ENCODE measurements around the gene PTPN13. TPM values are rescaled to one million over a fixed set of nuclear protein-coding genes. Genes with fewer than 3 reads are reported as not detected.
"Not testable (repeated sequence)": the region's sequence is repeated elsewhere in the genome, so short reads cannot be mapped to it uniquely, and the experiment has no call there.

Gene PTPN13
- total and polyA plus RNA-seq, 4 experiments from 2014 or later = 1.5 to 11.9 (median 7.7) TPM

DNA sequence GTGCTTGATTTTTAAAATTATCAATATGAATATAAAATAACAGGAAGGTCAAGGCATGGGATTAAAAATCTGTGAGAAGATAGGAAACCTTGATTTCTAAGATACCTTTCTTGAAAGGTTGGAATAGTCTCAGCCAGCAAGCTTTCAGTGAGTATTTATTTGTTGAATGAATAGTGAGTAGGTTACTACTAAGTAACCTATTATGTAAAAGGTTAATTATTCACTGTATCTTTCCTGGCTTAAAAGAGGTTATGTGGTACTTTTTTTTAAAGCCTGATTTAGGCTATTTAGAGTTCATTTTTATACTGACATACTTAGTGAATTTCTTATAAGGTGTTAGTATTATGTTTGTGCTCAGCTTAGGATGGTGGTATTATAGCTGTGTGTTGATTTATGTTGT lies 123.5 kb downstream of the PTPN13 start:
- H3K27ac Mint-ChIP-seq = no peak overlapping the region
- no peak for DNase-seq
- CTCF ChIA-PET (ENCODE audit: partially characterized antibody) = no interaction called here

DNA sequence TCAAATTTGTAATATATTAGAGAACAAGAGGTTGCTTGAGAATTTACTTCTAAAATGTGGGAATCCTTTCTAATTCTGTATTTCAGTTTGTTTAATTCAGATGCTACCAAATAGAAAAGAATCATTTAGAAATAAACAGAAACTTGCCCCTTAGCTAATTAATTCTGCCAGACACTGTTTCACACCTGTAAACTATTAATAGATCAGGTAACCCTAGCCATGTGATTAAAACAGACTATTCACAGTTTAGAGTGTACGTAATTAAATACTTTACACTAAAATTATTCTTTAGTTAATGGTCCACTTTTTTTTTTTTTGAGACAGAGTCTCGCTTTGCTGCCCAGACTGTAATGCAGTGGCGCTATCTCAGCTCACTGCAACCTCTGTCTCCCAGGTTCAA lies 124.0 kb downstream of the PTPN13 start:
- H3K9me3 Mint-ChIP-seq = peaks cover 0 to 7% (median under 1%) of the 10 kb centered on the region in 8 donors
- intact Hi-C loops (cut with micrococcal nuclease) = no loop called here
- no peaks in the 10 kb centered on the region for H3K4me1 ChIP-seq (ENCODE audit: insufficient read depth, low read length)
- no peaks in the 10 kb centered on the region for H3K36me3 ChIP-seq (ENCODE audit: insufficient read depth, low read length)
- DNase-seq = no peak
- peaks cover 0 to 3% of the 10 kb centered on the region in 2 donors for H3K27me3 Mint-ChIP-seq
- no peak overlapping the region for H3K27ac Mint-ChIP-seq
- no peaks in the 10 kb centered on the region for H3K9me3 ChIP-seq (ENCODE audit: control insufficient read depth in 1 of 2, low read length in 2 of 2)
- H3K4me3 Mint-ChIP-seq = no peak overlapping the region
- H3K4me3 ChIP-seq (ENCODE audit: low read length in 2 of 2) = no peak overlapping the region
- no peak overlapping the region for H3K27ac ChIP-seq (ENCODE audit: low read depth, low read length)
- no peaks in the 10 kb centered on the region for H3K4me1 Mint-ChIP-seq
- H3K36me3 Mint-ChIP-seq = peaks cover 0 to 10% of the 10 kb centered on the region in 2 donors
- H3K27me3 ChIP-seq (ENCODE audit: insufficient read depth, low read length) = no peaks in the 10 kb centered on the region
- ChIA-PET CTCF (ENCODE audit: partially characterized antibody) (no interaction called here), POLR2A (ENCODE audit: partially characterized antibody) (no interaction called here)

More for the DNA sequence above, 123.5 kb downstream of the PTPN13 start:
- Mint-ChIP-seq H3K36me3 (peaks cover 0 to 10% of the 10 kb centered on the region in 2 donors), H3K9me3 (peaks cover 0 to 7% (median under 1%) of the 10 kb centered on the region in 8 donors), H3K4me1 (no peaks in the 10 kb centered on the region), H3K4me3 (no peak overlapping the region), H3K27me3 (peaks cover 0 to 3% of the 10 kb centered on the region in 2 donors)
- Histone ChIP-seq H3K4me1 (ENCODE audit: insufficient read depth, low read length) (no peaks in the 10 kb centered on the region), H3K36me3 (ENCODE audit: insufficient read depth, low read length) (no peaks in the 10 kb centered on the region), H3K27me3 (ENCODE audit: insufficient read depth, low read length) (no peaks in the 10 kb centered on the region), H3K9me3 (ENCODE audit: control insufficient read depth in 1 of 2, low read length in 2 of 2) (no peaks in the 10 kb centered on the region), H3K27ac (ENCODE audit: low read depth, low read length) (no peak overlapping the region), H3K4me3 (ENCODE audit: low read length in 2 of 2) (no peak overlapping the region)
- POLR2A ChIA-PET (ENCODE audit: partially characterized antibody) = no interaction called here
- intact Hi-C loops (cut with micrococcal nuclease) = no loop called here

DNA sequence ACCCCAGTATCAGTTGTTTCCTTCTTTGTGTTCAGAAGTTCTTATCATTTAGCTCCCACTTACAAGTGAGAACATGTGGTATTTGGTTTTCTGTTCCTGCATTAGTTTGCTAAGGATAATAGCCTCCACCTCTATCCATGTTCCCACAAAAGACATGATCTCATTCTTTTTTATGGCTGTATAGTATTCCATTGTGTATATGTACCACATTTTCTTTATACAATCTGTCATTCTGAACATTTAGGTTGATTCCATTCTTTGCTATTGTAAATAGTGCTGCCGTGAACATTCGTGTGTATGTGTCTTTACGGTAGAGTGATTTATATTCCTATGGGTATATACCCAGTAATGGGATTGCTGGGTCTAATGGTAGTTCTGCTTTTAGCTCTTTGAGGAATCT lies 125.0 kb downstream of the PTPN13 start:
- H3K36me3 ChIP-seq (ENCODE audit: insufficient read depth, low read length); intact Hi-C loops (cut with micrococcal nuclease); H3K27ac ChIP-seq (ENCODE audit: low read depth, low read length); H3K27me3 Mint-ChIP-seq; H3K4me1 ChIP-seq (ENCODE audit: insufficient read depth, low read length); H3K9me3 ChIP-seq (ENCODE audit: control insufficient read depth in 1 of 2, low read length in 2 of 2); H3K4me3 ChIP-seq (ENCODE audit: low read length in 2 of 2); H3K27me3 ChIP-seq (ENCODE audit: insufficient read depth, low read length); DNase-seq; H3K27ac Mint-ChIP-seq; H3K4me3 Mint-ChIP-seq; H3K36me3 Mint-ChIP-seq; H3K4me1 Mint-ChIP-seq; H3K9me3 Mint-ChIP-seq; CTCF ChIA-PET (ENCODE audit: partially characterized antibody): not testable (repeated sequence)
- POLR2A ChIA-PET (ENCODE audit: partially characterized antibody) = interaction anchor here (1.1 kb wide), 1 partner anchor 9 kb away, joined by 3 read pairs; no protein-coding TSS in a partner anchor

DNA sequence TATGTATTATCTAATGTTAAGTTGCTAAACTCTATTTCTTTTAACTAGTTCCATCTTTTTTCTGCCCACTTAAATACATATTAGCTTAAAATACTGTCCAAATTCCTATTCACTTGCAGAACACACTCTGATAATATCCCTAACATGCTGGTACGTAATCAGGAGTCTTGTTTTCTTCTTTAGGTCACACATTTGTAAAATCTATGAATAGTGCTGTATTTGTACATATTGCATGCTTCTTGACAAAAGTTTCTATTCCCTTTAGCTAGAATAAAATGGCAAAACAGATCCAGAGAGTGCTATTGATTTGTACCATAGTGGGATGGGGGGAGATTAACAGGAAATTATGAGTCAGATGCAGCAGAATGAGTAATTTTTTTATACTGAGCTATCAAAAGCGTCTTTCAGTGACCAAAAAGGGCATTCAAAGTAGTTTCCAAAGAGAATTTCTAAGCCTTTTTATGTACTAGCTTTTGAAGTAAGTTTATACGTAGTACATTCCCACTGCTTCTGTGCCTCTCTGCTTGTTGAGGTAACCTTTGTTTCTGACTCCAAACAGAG lies 126.5 kb downstream of the PTPN13 start:
- H3K9me3 ChIP-seq (ENCODE audit: control insufficient read depth in 1 of 2, low read length in 2 of 2) = no peaks in the 10 kb centered on the region
- no peak overlapping the region for H3K27ac ChIP-seq (ENCODE audit: low read depth, low read length)
- no peaks in the 10 kb centered on the region for H3K27me3 ChIP-seq (ENCODE audit: insufficient read depth, low read length)
- H3K4me1 ChIP-seq (ENCODE audit: insufficient read depth, low read length) = no peaks in the 10 kb centered on the region
- intact Hi-C loops (cut with micrococcal nuclease) = no loop called here
- ChIA-PET CTCF (ENCODE audit: partially characterized antibody) (interaction anchor here (0.7 kb wide), 1 partner anchor 126 kb away, joined by 3 read pairs; the partner anchor contains the start of gene PTPN13), POLR2A (ENCODE audit: partially characterized antibody) (interaction anchor here (0.8 kb wide), 1 partner anchor 11 kb away, joined by 4 read pairs; no protein-coding TSS in a partner anchor)
- Mint-ChIP-seq H3K27ac (no peak overlapping the region), H3K4me3 (no peak overlapping the region), H3K9me3 (peaks cover 0 to 9% (median under 1%) of the 10 kb centered on the region in 8 donors), H3K4me1 (no peaks in the 10 kb centered on the region), H3K27me3 (peaks cover 0 to 3% of the 10 kb centered on the region in 2 donors), H3K36me3 (peaks cover 0 to 22% of the 10 kb centered on the region in 2 donors)
- no peak overlapping the region for H3K4me3 ChIP-seq (ENCODE audit: low read length in 2 of 2)
- DNase-seq = no peak
- H3K36me3 ChIP-seq (ENCODE audit: insufficient read depth, low read length) = no peaks in the 10 kb centered on the region

DNA sequence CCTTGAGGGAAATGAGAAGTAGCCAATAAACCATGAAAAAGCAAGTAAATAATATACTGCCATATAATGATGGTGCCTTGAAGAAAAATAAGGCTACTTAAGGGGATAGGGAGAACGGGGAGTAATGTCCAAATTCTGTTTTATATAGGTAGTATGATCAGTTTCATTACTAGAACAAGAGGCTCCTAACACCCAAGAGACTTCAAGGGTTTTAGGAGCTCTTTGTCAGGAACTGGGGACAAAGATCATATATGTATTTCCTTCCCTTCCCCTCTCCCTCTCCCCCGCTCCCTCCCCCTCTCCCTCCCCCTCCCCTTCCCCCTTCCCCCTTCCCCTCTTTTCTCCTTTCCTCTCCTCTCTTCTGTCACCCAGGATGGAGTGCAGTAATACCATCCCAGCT lies 127.3 kb downstream of the PTPN13 start:
- H3K9me3 Mint-ChIP-seq = peaks cover 0 to 15% (median 5%) of the 10 kb centered on the region in 8 donors
- no peak overlapping the region for H3K4me3 ChIP-seq (ENCODE audit: low read length in 2 of 2)
- DNase-seq = no peak
- H3K36me3 Mint-ChIP-seq = peaks cover 0 to 29% of the 10 kb centered on the region in 2 donors
- H3K4me3 Mint-ChIP-seq = no peak overlapping the region
- H3K27ac ChIP-seq (ENCODE audit: low read depth, low read length) = no peak overlapping the region
- peaks cover 2 to 3% of the 10 kb centered on the region in 2 donors for H3K27me3 Mint-ChIP-seq
- no peaks in the 10 kb centered on the region for H3K27me3 ChIP-seq (ENCODE audit: insufficient read depth, low read length)
- no peaks in the 10 kb centered on the region for H3K4me1 Mint-ChIP-seq
- no peaks in the 10 kb centered on the region for H3K36me3 ChIP-seq (ENCODE audit: insufficient read depth, low read length)
- no peaks in the 10 kb centered on the region for H3K9me3 ChIP-seq (ENCODE audit: control insufficient read depth in 1 of 2, low read length in 2 of 2)
- no peak overlapping the region for H3K27ac Mint-ChIP-seq
- intact Hi-C loops (cut with micrococcal nuclease) = no loop called here
- POLR2A ChIA-PET (ENCODE audit: partially characterized antibody) = no interaction called here
- no peaks in the 10 kb centered on the region for H3K4me1 ChIP-seq (ENCODE audit: insufficient read depth, low read length)
- CTCF ChIA-PET (ENCODE audit: partially characterized antibody) = no interaction called here

GRCh38 chr4:86730310-86730709 lies 136.2 kb downstream of the PTPN13 start:
- Histone ChIP-seq H3K4me1 (ENCODE audit: insufficient read depth, low read length) (no peaks in the 10 kb centered on the region), H3K27me3 (ENCODE audit: insufficient read depth, low read length) (no peaks in the 10 kb centered on the region), H3K4me3 (ENCODE audit: low read length in 2 of 2) (no peak overlapping the region), H3K9me3 (ENCODE audit: control insufficient read depth in 1 of 2, low read length in 2 of 2) (no peaks in the 10 kb centered on the region), H3K36me3 (ENCODE audit: insufficient read depth, low read length) (no peaks in the 10 kb centered on the region), H3K27ac (ENCODE audit: low read depth, low read length) (no peak overlapping the region)
- peak overlapping the region in 2 of 8 donors; percentile 39 to 54 for H3K4me3 Mint-ChIP-seq
- ChIA-PET POLR2A (ENCODE audit: partially characterized antibody) (interaction anchor here (1.5 kb wide), 1 partner anchor 10 kb away, joined by 4 read pairs; no protein-coding TSS in a partner anchor), CTCF (ENCODE audit: partially characterized antibody) (no interaction called here)
- H3K27me3 Mint-ChIP-seq = peaks cover 0 to 5% of the 10 kb centered on the region in 2 donors
- H3K4me1 Mint-ChIP-seq = peaks cover 0 to 4% (median 0%) of the 10 kb centered on the region in 4 donors
- peaks cover 0 to 26% (median 14%) of the 10 kb centered on the region in 8 donors for H3K9me3 Mint-ChIP-seq
- DNase-seq = peak; percentile 6 to 53 (median 44)
- H3K27ac Mint-ChIP-seq = peak overlapping the region in 3 of 7 donors; percentile 49 to 64 (median 64)
- intact Hi-C loops (cut with micrococcal nuclease) = no loop called here
- peaks cover 3 to 61% of the 10 kb centered on the region in 2 donors for H3K36me3 Mint-ChIP-seq

DNA sequence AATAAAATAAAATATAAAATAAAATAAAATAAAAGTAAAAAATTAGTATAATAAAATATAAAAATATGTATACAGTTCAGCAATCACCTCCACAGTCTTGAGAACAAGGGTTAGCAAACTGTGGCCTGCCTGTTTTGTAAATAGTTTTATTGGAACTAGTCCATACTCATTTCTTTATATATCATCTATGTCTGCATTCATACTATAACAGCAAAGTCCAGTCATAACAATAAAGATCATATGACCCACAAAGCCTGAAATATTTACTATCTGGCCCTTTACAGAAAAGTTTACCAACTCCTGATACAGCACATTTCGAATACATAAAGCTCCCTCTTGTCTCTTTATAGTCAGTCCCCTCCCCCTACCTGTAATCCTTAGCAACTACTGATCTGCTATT lies 143.1 kb downstream of the PTPN13 start:
- intact Hi-C loops (cut with micrococcal nuclease) = no loop called here
- CTCF ChIA-PET (ENCODE audit: partially characterized antibody) = no interaction called here

More for the DNA sequence above, 143.1 kb downstream of the PTPN13 start:
- no peak overlapping the region for H3K27ac ChIP-seq (ENCODE audit: low read depth, low read length)
- Mint-ChIP-seq H3K27me3 (peaks cover 1 to 3% of the 10 kb centered on the region in 2 donors), H3K36me3 (peaks cover 3 to 47% of the 10 kb centered on the region in 2 donors), H3K4me3 (no peak overlapping the region), H3K9me3 (peaks cover 0 to 16% (median 4%) of the 10 kb centered on the region in 8 donors), H3K27ac (no peak overlapping the region), H3K4me1 (no peaks in the 10 kb centered on the region)
- POLR2A ChIA-PET (ENCODE audit: partially characterized antibody) = no interaction called here
- H3K4me1 ChIP-seq (ENCODE audit: insufficient read depth, low read length) = no peaks in the 10 kb centered on the region
- H3K36me3 ChIP-seq (ENCODE audit: insufficient read depth, low read length) = no peaks in the 10 kb centered on the region
- H3K4me3 ChIP-seq (ENCODE audit: low read length in 2 of 2) = no peak overlapping the region
- no peaks in the 10 kb centered on the region for H3K9me3 ChIP-seq (ENCODE audit: control insufficient read depth in 1 of 2, low read length in 2 of 2)
- DNase-seq = no peak
- H3K27me3 ChIP-seq (ENCODE audit: insufficient read depth, low read length) = no peaks in the 10 kb centered on the region
